Effector memory CD8-positive, alpha-beta T cell (primary cell): Measurements from ENCODE around the gene SNX25.
A peak's percentile ranks its signal among the peaks of the same experiment; 100 is the strongest.

Experiments used
- ATAC-seq: fragments of 150-1000 bp; cut with Tn5 transposase; replicated peaks from 2 replicates; pipeline ENCODE4 v1.10.0; 2021; ENCODE audit warnings: mild to moderate bottlenecking, moderate library complexity
- DNase-seq, 3 experiments: peaks; one replicate each; pipeline ENCODE4 v3.0.0; 2021
- H3K27ac Mint-ChIP-seq, 2 donors: one replicate each; pipeline ENCODE4 v1.8.0; 2022; ENCODE audit warnings: mild to moderate bottlenecking in 2 of 2, mixed read lengths in 2 of 2, moderate library complexity in 2 of 2
- H3K27me3 Mint-ChIP-seq, 2 donors: one replicate each; pipeline ENCODE4 v1.8.0; 2022; ENCODE audit warnings: mixed read lengths in 2 of 2
- H3K36me3 Mint-ChIP-seq: one replicate; pipeline ENCODE4 v1.8.0; 2022; ENCODE audit warnings: mild to moderate bottlenecking, moderate library complexity, mixed read lengths; ENCODE audit not compliant: insufficient read depth
- H3K4me1 Mint-ChIP-seq, 2 donors: one replicate each; pipeline ENCODE4 v1.8.0; 2022; ENCODE audit warnings: low read depth in 2 of 2, mixed read lengths in 2 of 2
- H3K4me3 Mint-ChIP-seq, 2 donors: one replicate each; pipeline ENCODE4 v1.8.0; 2022; ENCODE audit warnings: mild to moderate bottlenecking in 2 of 2, mixed read lengths in 2 of 2, moderate library complexity in 2 of 2
- H3K9me3 Mint-ChIP-seq, 2 donors: one replicate each; pipeline ENCODE4 v1.8.0; 2022; ENCODE audit warnings: mixed read lengths in 2 of 2
- total RNA-seq, 9 experiments: gene quantifications; one replicate each; lab custom pipeline; 2026; lab: John Stamatoyannopoulos, UW

SNX25 gene
- 33.3 to 56.1 (median 37.7) reads per million in 9 experiments for total RNA-seq

DNA sequence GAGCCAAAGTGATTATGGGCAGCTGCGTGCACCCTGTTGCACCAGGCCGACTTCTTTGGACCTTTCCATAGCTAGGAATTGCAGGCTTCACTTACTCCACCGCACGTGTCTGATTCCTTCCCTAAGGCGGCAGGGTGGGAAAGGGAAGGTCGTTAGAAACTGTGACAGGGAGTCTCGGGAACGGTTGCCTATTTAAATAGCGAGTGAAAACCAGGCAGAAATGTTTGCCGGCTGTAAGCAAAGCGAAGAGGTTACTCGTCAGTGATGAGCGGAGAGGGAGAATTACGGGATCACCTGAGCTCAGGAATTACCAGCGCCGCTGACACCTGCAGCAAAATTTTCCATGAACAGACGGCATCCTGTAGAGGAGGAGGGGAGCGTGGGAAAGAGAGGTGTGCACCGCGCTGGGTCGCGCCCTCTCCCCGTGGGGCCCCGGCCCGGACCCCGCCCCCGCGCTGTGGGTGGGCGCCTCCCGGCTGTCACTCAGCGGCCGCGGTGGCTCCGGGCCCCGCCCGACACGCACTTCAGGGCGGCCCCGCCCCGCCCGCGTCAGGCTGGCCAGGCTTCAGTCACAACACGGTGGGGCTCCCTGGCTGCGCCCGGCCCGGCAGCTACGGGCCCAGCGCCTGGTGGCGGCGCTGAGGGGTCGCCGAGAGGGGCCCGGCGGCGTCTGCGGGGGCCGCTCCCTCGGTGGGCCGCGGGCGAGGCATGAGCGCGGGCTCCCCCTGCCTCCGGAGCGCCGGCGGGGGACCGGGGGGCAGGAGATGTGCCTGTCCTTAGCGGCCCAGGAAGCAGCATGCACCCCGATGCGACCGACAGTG, at the start of gene SNX25:
Gene SNX25 (plus strand): TSS at position 568 of the 821 bp plus-strand sequence. CDS start 229 bp downstream, at position 797.
- Mint-ChIP-seq H3K4me3 (peak within 1 kb of the TSS; percentile 94 to 97), H3K36me3 (peaks cover 12% of the 10 kb centered on the region), H3K9me3 (no peaks in the 10 kb centered on the region), H3K27me3 (no peaks in the 10 kb centered on the region), H3K4me1 (peaks cover 27 to 38% of the 10 kb centered on the region in 2 donors), H3K27ac (peak within 1 kb of the TSS; percentile 82 to 90)
- DNase-seq (peak; percentile 80 to 85 (median 81)), ATAC-seq (peak; percentile 90)

DNA sequence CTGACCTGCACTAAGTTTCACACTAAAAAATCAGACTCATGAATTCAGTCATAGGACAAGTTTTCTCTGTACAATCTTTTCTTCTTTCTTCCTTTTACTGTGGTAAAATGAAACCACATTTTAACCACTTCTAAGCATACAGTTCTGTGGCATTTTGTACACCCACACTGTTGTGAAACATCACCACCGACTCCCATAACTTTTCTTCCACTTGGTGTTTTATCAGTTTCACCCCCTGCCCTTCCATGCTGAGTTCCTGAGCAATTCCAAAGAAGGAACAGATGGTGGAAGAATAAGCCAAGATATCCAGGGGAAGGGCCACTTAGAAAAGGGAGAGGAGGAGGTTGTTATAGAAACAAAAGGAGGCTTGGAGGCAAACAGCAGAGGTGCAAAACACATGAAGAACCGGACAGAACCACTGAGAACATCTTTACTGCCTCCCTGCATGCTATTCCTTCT, 43.8 kb upstream of the SNX25 start:
- Mint-ChIP-seq H3K27ac (peak overlapping the region; percentile 1 to 2), H3K9me3 (no peaks in the 10 kb centered on the region), H3K4me3 (peak overlapping the region; percentile 29 to 52), H3K36me3 (peaks cover 50% of the 10 kb centered on the region), H3K27me3 (no peaks in the 10 kb centered on the region), H3K4me1 (peaks cover 11 to 18% of the 10 kb centered on the region in 2 donors)
- ATAC-seq (peak; percentile 89), DNase-seq (no peak)

DNA sequence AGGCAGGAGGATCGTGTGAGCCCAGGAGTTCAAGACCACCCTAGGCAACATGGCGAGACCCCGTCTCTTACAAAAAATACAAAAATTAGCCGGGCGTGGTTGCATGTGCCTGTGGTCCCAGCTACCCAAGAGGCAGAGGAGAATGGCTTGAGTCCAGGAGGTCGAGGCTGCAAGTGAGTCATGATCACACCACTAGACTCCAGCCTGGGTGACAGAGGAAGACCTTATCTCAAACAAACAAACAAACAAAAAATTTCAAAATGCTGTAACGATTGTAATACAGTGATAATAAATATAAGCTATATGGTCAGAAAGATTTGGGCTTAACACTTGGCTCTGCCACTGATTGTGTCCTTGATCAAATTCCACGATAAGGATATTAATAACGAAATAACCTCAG, 42.2 kb upstream of the SNX25 start:
- DNase-seq (no peak), ATAC-seq (no peak)
- H3K4me1 Mint-ChIP-seq: peaks cover 11 to 22% of the 10 kb centered on the region in 2 donors
- no peak overlapping the region for H3K4me3 Mint-ChIP-seq
- no peak overlapping the region for H3K27ac Mint-ChIP-seq
- H3K27me3 Mint-ChIP-seq: no peaks in the 10 kb centered on the region
- no peaks in the 10 kb centered on the region for H3K9me3 Mint-ChIP-seq
- H3K36me3 Mint-ChIP-seq: peaks cover 45% of the 10 kb centered on the region

- DNase-seq (no peak), ATAC-seq (no peak)
- H3K27me3 Mint-ChIP-seq: no peaks in the 10 kb centered on the region
- H3K36me3 Mint-ChIP-seq: peaks cover 47% of the 10 kb centered on the region
- no peaks in the 10 kb centered on the region for H3K9me3 Mint-ChIP-seq
- H3K4me1 Mint-ChIP-seq: peaks cover 0 to 13% of the 10 kb centered on the region in 2 donors
- H3K27ac Mint-ChIP-seq: peak overlapping the region in 1 of 2 donors; percentile 11
- no peak overlapping the region for H3K4me3 Mint-ChIP-seq
These were observed 37.9 kb upstream of the SNX25 start for GRCh38 chr4:185171373-185172071.

DNA sequence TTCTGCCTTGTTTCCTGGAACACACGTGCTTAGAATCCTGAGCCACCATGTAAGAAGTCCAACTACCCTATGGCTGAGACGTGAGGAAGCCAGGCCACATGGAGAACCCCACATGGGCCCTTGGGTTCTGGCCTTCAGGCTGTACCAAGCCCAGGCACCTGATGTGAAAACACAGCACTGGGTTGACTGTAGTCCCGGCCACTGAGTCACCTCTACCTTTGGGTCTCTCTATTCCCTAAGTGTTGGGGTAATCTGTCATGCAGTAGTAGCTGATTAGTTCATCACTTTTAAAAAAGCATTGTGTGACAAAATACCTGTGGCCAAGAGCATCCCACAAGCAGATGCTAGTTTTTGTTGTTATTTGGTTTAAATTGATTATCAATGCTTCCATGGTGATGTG, 29.9 kb upstream of the SNX25 start:
- no peak overlapping the region for H3K27ac Mint-ChIP-seq
- no peaks in the 10 kb centered on the region for H3K27me3 Mint-ChIP-seq
- ATAC-seq: no peak
- H3K9me3 Mint-ChIP-seq: no peaks in the 10 kb centered on the region
- DNase-seq: no peak
- peaks cover 16% of the 10 kb centered on the region for H3K36me3 Mint-ChIP-seq
- H3K4me1 Mint-ChIP-seq: peaks cover 6 to 16% of the 10 kb centered on the region in 2 donors
- H3K4me3 Mint-ChIP-seq: no peak overlapping the region

GRCh38 chr4:185182239-185182638, 27.2 kb upstream of the SNX25 start:
- H3K36me3 Mint-ChIP-seq: peaks cover 7% of the 10 kb centered on the region
- peaks cover 11 to 26% of the 10 kb centered on the region in 2 donors for H3K4me1 Mint-ChIP-seq
- no peaks in the 10 kb centered on the region for H3K9me3 Mint-ChIP-seq
- ATAC-seq: no peak
- no peak overlapping the region for H3K27ac Mint-ChIP-seq
- no peak for DNase-seq
- no peak overlapping the region for H3K4me3 Mint-ChIP-seq
- H3K27me3 Mint-ChIP-seq: no peaks in the 10 kb centered on the region

DNA sequence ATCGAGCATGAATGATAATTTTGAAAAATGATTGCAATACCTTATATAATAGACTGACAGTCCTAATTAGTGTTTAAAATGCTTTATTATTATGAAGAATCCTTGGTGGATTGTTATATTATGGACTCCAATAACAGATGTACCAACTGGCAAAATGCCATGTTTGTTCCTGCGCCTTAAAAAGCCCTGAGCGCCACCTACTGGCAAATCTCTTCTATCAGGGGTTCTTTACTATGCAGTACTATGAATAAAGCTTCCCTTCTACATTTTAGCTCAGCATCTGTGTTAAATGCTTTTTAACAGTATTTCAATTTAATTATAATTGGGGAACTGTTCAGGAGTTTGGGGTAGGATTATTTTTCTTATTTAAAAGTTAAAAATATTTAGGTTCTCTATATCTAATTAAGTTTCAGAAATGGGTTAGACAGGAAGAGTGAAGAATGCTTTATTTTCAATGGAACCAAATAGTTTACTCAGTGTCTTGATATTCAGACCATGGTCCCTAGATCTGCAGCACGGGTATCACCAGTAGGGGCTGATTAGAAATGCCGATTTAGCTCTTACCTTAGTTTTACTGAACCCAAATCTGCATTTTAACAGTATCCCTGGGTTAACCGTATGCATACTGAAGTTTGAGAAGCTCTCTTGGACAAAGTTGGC, 25.6 kb upstream of the SNX25 start:
- peaks cover 22% of the 10 kb centered on the region for H3K36me3 Mint-ChIP-seq
- peak; percentile 74 to 83 (median 75) for DNase-seq
- peaks cover 13 to 29% of the 10 kb centered on the region in 2 donors for H3K4me1 Mint-ChIP-seq
- H3K27ac Mint-ChIP-seq: no peak overlapping the region
- H3K9me3 Mint-ChIP-seq: no peaks in the 10 kb centered on the region
- ATAC-seq: peak; percentile 83
- H3K27me3 Mint-ChIP-seq: no peaks in the 10 kb centered on the region
- no peak overlapping the region for H3K4me3 Mint-ChIP-seq

- DNase-seq (no peak), ATAC-seq (no peak)
- peaks cover 18 to 40% of the 10 kb centered on the region in 2 donors for H3K4me1 Mint-ChIP-seq
- H3K9me3 Mint-ChIP-seq: no peaks in the 10 kb centered on the region
- H3K27me3 Mint-ChIP-seq: no peaks in the 10 kb centered on the region
- H3K36me3 Mint-ChIP-seq: peaks cover 33% of the 10 kb centered on the region
- H3K27ac Mint-ChIP-seq: peak overlapping the region in 1 of 2 donors; percentile 8
- no peak overlapping the region for H3K4me3 Mint-ChIP-seq
These were observed 22.6 kb upstream of the SNX25 start for GRCh38 chr4:185186769-185187168.

DNA sequence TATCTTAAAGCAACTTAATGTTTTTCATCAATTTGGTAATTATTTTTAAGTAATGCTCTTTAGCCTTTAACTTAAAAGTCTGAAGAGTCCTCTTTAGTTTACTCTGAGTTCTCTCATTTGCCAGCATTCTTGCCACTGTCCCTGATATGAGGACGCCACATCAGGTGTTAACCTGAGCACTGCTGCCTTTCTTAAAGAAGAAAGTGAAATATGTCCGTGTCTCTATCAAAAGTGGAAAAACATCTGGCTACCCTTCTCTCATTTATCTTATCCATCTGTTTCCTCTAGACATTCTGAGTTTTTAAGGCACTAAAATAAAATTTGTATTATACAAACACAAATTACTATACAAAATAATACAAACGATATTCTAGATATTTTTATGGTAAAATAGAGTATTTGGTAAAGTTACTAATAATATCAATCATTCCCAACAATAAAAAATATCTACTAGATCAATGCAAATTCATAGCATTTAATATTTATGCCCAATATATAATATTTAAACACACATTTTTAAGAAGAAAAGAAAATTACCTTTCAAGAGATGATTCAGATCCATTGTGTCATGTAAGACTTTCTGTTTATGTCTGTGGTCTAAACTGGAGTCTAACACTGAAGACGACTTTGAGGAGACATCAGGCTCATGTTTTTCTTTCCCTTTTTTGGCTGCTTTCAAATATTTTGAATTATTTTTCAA, 19.6 kb upstream of the SNX25 start:
- Mint-ChIP-seq H3K9me3 (no peaks in the 10 kb centered on the region), H3K27ac (no peak overlapping the region), H3K4me3 (no peak overlapping the region), H3K27me3 (no peaks in the 10 kb centered on the region), H3K4me1 (peaks cover 23 to 46% of the 10 kb centered on the region in 2 donors), H3K36me3 (peaks cover 33% of the 10 kb centered on the region)
- no peak for ATAC-seq
- DNase-seq: no peak

GRCh38 chr4:185190306-185190856, 19.0 kb upstream of the SNX25 start:
- peaks cover 26 to 49% of the 10 kb centered on the region in 2 donors for H3K4me1 Mint-ChIP-seq
- H3K27ac Mint-ChIP-seq: no peak overlapping the region
- H3K9me3 Mint-ChIP-seq: no peaks in the 10 kb centered on the region
- H3K4me3 Mint-ChIP-seq: no peak overlapping the region
- DNase-seq (no peak), ATAC-seq (no peak)
- H3K36me3 Mint-ChIP-seq: peaks cover 33% of the 10 kb centered on the region
- no peaks in the 10 kb centered on the region for H3K27me3 Mint-ChIP-seq

DNA sequence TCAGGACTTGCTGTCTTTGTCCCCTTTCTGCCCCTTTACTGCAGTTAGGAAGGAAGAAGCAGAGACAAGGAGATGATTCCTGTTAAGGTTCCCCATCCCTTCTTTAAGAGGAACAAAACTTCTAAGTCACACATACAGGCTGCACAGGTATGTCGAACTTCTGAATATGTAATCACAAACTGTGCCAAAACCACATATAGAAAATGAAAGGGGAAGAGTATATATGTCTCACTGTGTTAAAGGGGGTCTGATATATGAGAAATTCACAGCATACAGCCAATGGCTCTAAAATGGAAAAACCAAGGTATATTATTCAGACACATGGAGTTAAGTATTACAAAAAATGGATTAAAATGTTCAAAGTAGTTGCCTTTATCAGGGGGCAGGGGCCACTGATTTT, 17.3 kb upstream of the SNX25 start:
- Mint-ChIP-seq H3K4me3 (peak overlapping the region in 1 of 2 donors; percentile 26), H3K27ac (peak overlapping the region; percentile 36 to 44), H3K27me3 (no peaks in the 10 kb centered on the region), H3K4me1 (peaks cover 24 to 49% of the 10 kb centered on the region in 2 donors), H3K36me3 (peaks cover 33% of the 10 kb centered on the region), H3K9me3 (no peaks in the 10 kb centered on the region)
- ATAC-seq (peak; percentile 39), DNase-seq (no peak)

DNA sequence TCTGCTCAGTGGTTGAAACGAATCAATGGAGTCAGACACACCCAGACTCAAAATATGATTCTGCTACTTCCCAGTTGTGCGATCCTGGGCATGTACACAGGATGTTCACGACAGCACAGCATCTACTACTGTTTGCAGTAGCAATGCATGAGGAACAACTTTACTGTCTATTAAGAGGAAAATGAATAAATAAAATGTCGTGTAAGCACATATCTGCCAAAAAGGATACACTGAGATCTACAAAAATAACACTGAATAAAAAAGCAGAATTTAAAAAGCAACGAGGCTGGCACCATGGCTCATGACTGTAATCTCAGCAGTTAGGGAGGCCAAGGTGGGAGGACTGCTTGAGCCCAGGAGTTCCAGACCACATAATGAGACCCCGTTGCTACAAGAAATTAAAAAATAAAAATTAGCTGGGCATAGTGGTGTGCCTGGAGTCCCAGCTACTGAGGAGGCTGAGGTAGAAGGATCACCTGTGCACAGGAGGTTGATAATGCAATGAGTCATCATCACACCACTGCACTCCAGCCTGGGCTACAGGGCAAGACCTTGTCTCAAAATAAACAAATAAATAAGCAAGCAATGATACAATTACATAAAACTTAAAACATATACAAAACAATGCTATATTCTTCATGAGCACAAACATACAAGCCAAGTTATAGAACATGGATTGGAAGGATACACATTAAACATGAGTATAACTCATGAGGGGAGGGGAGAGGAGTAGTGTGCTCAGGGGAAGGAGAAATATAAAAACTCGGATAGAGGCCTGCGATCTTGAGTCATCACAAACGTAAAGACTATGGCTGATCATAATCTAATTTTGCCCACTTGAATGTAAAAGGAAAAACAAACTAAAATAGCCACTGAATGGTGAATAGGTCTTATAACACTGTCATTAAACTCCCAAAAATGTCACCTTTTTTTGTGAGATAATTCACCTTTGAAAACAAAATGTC, 14.2 kb upstream of the SNX25 start:
- H3K4me3 Mint-ChIP-seq: no peak overlapping the region

More for the DNA sequence above, 14.2 kb upstream of the SNX25 start:
- H3K4me1 Mint-ChIP-seq: peaks cover 16 to 41% of the 10 kb centered on the region in 2 donors
- no peaks in the 10 kb centered on the region for H3K27me3 Mint-ChIP-seq
- peaks cover 23% of the 10 kb centered on the region for H3K36me3 Mint-ChIP-seq
- no peak for ATAC-seq
- H3K9me3 Mint-ChIP-seq: no peaks in the 10 kb centered on the region
- DNase-seq: no peak
- H3K27ac Mint-ChIP-seq: peak overlapping the region; percentile 6 to 84
